Cardiac fibroblast (primary cell): ENCODE measurements around the gene ABCA13.

Experiments
- DNase-seq, 2 donors: peaks; one replicate each; pipeline versions ENCODE4 v3.0.0 to v3.0.0-alpha.2; 2010; ENCODE audit warnings: low read depth in 2 of 2
- H3K4me3 ChIP-seq, 2 donors: replicated peaks in 1 of 2; 1 replicate in 1 of 2; 2 replicates in 1 of 2; pipeline ENCODE4 v1.5.1; 2011; ENCODE audit warnings: low read depth in 2 of 2, low read length in 2 of 2, mild to moderate bottlenecking in 2 of 2, moderate library complexity in 1 of 2
- TF ChIP-seq, protein P1 (sequence below): IDR thresholded peaks from one replicate; pipeline ENCODE4 v1.5.1; 2011; ENCODE audit warnings: low read depth, mild to moderate bottlenecking, low read length, inconsistent platforms

The ABCA13 gene, protein sequence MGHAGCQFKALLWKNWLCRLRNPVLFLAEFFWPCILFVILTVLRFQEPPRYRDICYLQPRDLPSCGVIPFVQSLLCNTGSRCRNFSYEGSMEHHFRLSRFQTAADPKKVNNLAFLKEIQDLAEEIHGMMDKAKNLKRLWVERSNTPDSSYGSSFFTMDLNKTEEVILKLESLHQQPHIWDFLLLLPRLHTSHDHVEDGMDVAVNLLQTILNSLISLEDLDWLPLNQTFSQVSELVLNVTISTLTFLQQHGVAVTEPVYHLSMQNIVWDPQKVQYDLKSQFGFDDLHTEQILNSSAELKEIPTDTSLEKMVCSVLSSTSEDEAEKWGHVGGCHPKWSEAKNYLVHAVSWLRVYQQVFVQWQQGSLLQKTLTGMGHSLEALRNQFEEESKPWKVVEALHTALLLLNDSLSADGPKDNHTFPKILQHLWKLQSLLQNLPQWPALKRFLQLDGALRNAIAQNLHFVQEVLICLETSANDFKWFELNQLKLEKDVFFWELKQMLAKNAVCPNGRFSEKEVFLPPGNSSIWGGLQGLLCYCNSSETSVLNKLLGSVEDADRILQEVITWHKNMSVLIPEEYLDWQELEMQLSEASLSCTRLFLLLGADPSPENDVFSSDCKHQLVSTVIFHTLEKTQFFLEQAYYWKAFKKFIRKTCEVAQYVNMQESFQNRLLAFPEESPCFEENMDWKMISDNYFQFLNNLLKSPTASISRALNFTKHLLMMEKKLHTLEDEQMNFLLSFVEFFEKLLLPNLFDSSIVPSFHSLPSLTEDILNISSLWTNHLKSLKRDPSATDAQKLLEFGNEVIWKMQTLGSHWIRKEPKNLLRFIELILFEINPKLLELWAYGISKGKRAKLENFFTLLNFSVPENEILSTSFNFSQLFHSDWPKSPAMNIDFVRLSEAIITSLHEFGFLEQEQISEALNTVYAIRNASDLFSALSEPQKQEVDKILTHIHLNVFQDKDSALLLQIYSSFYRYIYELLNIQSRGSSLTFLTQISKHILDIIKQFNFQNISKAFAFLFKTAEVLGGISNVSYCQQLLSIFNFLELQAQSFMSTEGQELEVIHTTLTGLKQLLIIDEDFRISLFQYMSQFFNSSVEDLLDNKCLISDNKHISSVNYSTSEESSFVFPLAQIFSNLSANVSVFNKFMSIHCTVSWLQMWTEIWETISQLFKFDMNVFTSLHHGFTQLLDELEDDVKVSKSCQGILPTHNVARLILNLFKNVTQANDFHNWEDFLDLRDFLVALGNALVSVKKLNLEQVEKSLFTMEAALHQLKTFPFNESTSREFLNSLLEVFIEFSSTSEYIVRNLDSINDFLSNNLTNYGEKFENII (N-terminal part only)

DNA sequence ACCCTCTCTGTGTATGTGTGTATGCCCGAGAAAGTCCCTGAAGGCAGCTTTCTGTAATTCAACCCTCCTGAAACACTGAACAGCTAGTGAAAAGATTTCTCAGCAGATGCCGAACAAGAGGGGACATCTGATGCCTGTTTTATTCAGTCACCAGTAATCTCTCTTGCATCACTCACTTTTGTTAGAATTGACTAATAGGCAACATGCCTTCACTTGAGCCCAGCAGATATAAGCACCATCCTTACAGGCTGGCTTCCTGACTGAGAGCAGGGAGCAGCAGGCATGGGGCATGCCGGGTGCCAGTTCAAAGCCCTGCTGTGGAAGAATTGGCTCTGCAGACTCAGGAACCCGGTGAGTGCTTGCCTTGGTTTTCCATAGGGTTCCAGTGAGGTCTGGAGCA lies at the start of gene ABCA13:
Gene ABCA13, plus strand, starts transcription at position 257 of the 400 bp plus-strand sequence. Its CDS starts 26 bp downstream, at position 283.
- H3K4me3 ChIP-seq, result no peak within 1 kb of the TSS
- TF ChIP-seq, protein P1, sequence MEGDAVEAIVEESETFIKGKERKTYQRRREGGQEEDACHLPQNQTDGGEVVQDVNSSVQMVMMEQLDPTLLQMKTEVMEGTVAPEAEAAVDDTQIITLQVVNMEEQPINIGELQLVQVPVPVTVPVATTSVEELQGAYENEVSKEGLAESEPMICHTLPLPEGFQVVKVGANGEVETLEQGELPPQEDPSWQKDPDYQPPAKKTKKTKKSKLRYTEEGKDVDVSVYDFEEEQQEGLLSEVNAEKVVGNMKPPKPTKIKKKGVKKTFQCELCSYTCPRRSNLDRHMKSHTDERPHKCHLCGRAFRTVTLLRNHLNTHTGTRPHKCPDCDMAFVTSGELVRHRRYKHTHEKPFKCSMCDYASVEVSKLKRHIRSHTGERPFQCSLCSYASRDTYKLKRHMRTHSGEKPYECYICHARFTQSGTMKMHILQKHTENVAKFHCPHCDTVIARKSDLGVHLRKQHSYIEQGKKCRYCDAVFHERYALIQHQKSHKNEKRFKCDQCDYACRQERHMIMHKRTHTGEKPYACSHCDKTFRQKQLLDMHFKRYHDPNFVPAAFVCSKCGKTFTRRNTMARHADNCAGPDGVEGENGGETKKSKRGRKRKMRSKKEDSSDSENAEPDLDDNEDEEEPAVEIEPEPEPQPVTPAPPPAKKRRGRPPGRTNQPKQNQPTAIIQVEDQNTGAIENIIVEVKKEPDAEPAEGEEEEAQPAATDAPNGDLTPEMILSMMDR, result no peak
- peak in 1 of 2 donors; percentile 50 for DNase-seq

DNA sequence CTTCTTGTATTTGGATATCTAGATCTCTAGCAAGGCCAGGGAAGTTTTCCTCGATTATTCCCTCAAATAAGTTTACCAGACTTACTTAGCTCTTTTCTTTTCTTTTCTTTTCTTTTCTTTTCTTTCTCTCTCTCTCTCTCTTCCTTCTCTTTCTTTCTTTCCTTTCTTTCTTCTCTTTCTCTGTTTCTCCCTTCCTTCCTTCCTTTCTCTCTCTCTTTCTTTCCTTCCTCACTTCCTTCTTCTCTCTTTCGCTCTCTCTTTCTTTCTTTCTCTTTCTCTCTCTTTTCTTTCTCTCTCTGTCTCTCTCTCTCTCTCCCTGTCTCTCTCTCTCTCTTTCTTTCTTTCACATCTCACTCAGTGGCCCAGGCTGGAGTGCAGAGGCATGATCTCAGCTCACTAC lies 45.2 kb upstream of the ABCA13 start:
- TF ChIP-seq, protein P1, result no peak
- no peak overlapping the region for H3K4me3 ChIP-seq
- no peak for DNase-seq

DNA sequence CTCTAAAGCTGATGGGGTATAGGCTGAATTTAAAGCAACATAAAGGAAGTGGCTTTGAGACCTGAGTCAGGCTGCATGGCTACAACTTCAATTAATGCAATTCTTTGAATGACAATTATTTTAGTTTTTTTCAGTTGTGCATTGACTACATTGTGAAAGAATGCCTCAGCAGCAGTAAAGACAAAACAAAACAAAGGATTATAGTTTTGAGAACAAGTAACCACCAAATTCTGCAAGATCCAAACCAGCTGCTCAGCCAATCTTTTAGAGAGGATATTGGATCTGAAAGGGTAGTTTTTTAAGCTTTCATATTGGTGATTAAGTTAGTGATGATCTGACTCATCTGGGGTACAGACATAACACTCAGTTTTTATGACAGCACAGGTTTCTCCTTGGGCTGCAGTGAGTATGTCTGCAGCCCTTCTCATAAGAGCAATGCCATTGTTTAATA lies 40.6 kb upstream of the ABCA13 start:
- no peak overlapping the region for H3K4me3 ChIP-seq
- peak in 1 of 2 donors; percentile 20 for DNase-seq
- TF ChIP-seq, protein P1, result no peak

DNA sequence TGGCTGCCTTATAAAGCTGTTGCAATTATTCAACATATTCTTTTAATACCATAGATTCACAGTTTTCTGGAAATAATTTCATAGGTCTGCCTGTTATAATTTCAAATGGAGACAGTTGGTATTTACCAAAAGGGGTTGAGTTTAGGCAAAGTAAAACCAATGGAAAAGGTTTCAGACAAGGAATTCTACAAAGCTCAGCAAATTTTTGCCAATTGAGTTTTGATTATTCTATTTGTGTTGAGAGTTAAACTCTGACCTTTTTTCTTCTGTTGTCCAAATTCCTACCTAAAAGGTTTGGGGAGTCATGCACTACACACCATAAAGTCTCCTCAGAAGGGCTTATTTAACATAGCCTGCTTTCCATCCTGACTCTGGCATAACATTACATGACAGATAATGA lies 38.5 kb upstream of the ABCA13 start:
- TF ChIP-seq, protein P1, result no peak
- no peak overlapping the region for H3K4me3 ChIP-seq
- no peak for DNase-seq

DNA sequence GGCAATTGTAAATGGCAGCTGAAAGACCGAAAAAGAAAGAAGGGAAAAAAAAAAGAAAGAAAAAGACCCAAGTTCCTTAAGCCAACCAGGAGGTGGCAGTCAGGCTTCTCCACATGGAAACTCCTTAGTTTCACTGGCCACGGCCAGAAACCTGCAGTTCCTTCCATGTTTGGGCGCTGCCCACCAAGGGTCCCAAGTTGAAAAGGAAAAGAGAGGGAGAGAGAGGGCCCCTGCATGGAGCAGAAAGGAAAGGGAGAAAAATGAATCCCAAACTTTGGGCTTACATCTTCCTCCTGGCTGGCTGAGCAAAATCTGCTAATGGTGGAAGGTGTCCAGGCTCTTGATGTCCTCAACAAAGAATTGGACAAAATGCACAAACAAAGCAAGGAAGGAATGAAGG lies 31.8 kb upstream of the ABCA13 start:
- DNase-seq, result peak; percentile 15 to 57
- TF ChIP-seq, protein P1, result peak; percentile 53
- no peak overlapping the region for H3K4me3 ChIP-seq
